Fibroblast of skin of left biceps (primary cell): ENCODE data around the gene PDE4D.
"Not testable (repeated sequence)": the region's sequence is repeated elsewhere in the genome, so short reads cannot be mapped to it uniquely, and the experiment has no call there.

ENCODE experiments used
- DNase-seq, 2 experiments: peaks; one replicate each; pipeline ENCODE4 v3.0.0-alpha.2; 2013; ENCODE audit warnings: low read depth in 2 of 2

The PDE4D gene

GRCh38 chr5:59583810-59584562 is 309.5 kb downstream of the PDE4D start:
- no peak for DNase-seq

- DNase-seq = no peak
Observed at GRCh38 chr5:59583151-59583809, 310.2 kb downstream of the PDE4D start.

- DNase-seq = no peak
Observed at GRCh38 chr5:59582746-59583145, 310.8 kb downstream of the PDE4D start.

DNA sequence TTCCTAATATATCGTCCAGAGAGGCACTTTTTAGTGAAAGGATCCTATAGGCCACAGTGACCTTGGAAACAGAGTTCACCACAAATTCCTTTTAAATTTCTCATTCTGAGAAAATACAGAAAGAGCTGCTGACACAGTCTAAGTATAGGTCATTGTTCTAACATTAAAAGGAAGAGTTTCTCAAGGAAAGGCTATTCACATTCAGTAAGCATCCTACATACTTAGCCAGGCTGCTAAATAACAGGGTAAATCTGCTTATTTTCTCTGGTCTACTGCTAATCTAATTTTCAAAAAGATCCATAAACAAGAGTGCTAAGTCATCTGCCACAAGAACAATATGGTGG is 313.7 kb downstream of the PDE4D start:
- no peak for DNase-seq

DNA sequence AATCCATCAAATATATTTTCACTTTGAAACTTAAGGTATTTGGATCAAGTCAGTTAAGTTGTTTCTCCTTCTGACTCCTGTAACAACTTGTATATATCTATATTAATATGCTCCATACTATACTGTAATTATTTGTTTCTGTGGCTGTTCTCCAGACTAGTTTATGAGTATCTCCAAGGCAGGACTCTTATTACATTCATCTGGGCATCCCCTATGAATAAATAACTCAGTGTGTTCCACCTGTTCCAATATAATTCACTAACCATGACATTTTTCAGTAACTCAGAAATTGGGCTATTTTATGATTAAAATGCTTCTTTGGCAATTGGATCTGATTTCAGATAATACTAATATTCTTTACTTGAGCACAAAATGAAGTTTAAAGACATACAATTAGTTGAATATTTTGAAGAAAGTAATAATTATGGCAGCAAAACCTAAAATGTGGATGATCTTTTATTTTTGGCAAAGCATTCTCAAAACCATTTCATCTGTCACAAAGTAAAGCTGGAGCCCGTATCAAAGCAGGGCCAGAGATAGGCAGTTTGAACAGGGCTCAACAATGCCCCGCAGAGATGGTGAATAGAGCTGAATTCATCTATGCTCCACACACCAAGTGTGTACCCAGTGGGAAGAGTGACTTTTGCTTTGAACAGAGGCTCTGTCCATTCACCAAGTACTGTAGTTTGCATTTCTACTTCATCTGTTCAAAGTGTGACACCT is 314.3 kb downstream of the PDE4D start:
- DNase-seq = no peak

DNA sequence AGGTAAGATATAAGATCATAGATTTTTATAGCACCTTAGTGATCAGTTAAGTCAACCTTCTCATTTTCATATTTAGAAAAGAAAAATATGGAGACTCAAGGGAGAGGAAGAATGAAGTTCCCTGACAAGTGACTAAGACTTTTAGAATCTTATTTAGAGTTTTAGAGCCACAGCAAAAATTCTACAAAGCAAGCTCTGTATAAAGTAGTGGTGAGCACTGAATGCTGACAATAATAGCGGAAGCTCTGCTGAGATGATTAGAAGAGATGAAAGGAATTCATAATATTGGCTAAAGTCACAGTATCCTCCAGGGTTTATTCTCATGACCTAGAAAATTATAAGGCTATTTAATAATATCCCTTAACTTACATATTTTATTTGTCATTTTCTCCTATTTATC is 316.0 kb downstream of the PDE4D start:
- no peak for DNase-seq

DNA sequence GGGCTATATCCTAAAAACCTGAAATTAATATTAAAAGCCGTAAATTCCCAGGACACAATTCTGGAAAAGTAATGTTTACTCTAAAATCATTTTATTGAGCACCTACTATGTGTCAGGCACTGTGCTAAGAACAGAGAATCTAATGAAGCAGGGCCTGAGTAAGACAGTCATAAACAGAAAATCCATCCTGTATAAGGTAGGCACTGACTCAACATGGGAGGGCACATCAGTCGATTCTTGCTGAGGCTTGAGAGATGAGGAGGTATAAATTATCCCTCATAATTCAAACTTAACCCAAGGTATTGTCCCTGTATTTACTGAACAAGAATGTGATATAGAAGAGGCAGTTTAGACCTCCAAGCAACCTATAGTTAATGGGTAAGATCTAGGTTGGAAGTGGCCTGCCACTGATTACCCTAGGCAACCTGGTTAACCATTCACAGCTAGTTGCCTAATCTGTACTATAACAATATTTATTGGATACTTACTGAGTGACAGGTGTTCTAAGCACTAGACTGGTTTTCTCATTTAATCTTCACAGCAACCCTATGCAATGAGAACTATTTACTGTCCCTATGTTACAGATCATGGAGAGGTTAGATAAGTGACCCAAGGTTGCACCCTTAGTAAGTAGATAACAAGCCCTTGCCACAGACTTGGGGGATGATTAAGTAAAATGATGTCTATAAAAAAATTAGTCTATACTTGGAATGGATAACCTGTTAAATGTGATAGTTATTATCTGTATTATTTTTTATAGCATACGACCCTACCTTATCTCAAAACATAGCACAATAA is 317.7 kb downstream of the PDE4D start:
- DNase-seq = no peak

DNA sequence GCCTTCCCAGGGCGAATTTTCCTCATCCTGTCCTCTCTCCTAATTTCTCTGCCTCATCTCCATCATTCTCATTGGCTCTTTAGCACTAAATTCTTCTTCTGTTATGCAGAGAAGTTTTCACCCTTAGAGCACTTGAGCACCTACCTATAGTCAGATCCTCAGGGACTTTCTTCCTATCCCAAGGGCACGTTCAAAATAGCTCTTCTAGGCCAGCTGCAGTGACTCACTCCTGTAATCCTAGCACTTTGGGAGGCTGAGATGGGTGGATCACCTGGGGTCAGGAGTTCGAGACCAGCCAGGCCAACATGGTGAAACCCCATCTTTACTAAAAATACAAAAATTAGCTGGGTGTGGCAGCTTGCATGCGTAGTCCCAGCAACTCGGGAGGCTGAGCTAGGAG is 320.0 kb downstream of the PDE4D start:
- not testable (repeated sequence) for DNase-seq

DNA sequence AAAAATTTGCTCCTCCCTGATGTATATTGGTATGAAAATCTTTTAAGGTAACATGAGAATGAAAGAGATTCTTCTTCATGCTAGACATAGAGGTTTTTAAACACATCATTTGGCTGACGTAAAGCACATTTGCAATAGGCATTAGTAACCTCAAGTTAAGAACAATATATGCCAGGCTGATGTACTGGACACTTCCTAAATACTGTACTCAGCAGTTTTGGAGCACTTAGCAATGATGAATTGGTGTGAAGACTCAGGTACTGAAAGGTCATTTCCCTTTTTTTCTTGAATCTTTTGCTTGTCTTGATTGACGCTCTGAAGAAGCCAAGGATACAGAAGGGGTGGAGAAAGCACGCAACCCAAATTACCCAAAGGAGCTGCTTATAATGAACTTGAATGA is 322.5 kb downstream of the PDE4D start:
- DNase-seq = no peak

- no peak for DNase-seq
Observed at GRCh38 chr5:59569608-59570334, 323.8 kb downstream of the PDE4D start.

DNA sequence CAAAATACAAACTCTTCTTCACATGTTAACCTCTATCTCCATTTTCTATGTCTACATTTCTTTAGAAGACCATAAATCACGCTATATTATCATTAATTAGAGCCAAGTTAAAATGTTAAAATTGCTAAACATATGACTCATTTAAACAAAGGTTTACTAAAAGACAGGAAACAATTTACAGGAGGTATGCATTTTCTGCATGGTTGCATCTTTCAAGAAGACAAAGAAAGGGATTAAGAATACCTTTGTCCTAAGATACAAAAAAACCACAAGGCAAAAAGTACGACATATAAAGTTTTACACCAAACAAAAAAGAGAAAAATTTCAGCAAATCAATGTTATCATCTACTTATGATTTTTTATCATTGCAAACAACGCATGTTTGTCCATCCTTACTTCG is 324.4 kb downstream of the PDE4D start:
- no peak for DNase-seq

DNA sequence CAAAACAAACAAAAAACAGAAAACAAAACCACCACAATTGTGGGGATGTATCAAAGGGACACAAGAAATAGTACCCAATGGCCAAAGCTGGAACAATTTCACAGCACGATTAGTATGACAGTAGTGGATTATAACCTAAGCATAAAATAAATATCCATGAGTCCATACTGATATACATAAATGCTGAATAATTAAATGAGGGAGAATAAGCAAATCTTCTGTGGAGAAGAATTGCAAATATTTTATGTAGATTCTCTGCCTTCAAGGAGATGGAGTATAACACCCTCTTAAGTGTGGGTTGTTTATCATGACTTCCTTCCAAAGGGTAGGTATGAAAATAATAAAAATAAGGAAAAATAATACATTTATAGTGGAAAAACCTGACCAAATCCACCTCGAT is 325.4 kb downstream of the PDE4D start:
- DNase-seq = no peak

- DNase-seq = no peak
Observed at GRCh38 chr5:59565551-59565950, 328.0 kb downstream of the PDE4D start.

DNA sequence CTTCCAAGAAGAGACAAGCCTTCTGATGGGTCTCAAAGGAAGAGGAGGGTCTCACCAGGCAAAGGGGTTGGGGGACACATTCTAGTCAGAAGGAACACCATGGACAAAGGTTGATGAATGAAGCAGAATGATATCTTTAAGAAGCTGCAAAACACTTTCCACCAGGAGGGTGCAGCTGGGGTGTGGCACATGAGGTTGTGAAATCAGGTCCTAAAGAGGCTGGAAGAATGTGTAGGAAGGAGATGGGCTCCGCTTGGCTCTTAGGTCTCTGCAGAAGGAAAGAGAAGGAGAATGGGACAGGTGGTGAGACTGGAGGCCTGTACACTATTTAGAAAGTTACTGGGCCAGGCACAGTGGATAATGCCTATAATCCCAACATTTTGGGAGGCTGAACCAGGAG is 328.6 kb downstream of the PDE4D start:
- no peak for DNase-seq

DNA sequence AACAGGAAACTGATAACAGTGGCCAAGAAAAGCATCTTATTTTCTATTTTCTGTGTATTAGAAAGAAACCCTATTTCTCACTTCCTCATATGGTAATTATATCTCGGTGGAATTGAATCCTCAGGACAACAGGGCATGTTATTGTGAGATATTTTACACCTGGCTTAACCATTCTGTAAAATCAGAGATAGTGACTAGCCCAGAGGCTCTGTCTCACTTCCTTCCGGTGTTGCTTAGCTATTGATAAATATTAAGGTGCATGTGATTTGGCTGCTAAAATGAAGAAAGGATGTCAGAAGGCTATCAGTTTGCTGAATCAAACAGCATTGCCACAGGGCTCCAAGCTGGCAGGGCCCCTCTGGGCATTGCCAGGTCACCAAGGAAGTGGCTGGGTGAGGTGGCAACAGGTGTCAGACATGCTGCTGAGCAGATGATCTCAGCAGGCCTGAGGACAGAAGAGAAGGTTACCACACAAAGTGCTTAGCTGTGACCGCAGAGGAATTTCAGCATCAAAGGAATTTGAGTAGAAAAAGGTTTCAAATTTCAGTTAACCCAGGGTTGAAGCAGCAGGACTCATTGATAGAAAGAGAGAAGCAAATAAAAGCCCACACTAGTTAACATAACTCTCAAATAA is 330.7 kb downstream of the PDE4D start:
- no peak for DNase-seq

- no peak for DNase-seq
Observed at GRCh38 chr5:59560553-59560952, 333.0 kb downstream of the PDE4D start.

GRCh38 chr5:59559847-59560246 is 333.7 kb downstream of the PDE4D start:
- no peak for DNase-seq

DNA sequence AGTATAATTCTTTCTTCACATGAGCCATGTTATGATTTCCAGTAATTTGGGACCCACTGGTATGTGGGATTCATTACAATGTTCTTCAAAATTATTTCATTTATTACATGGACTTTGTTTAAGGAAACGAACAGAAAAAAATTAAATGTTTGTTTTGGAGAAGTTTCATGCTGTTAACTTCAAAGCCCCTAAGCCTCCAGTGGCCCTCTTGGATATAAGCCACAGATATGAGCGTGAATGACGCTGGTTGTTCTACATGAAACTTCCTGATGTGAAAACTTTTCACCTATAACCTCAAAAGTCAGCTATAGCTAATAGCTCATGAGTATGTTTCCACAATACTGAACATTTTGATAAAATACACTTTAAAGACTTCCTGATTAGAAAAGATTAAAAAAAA is 334.2 kb downstream of the PDE4D start:
- DNase-seq = no peak

GRCh38 chr5:59558501-59558900 is 335.0 kb downstream of the PDE4D start:
- DNase-seq = no peak

- DNase-seq = no peak
Observed at GRCh38 chr5:59557572-59557971, 336.0 kb downstream of the PDE4D start.

GRCh38 chr5:59555596-59555995 is 337.9 kb downstream of the PDE4D start:
- no peak for DNase-seq
